Erythroblast (primary cell): ENCODE measurements around the gene MEA1.

Source experiments
- GATA1 ChIP-seq: IDR thresholded peaks from 2 replicates; pipeline ENCODE4 v1.6.1; 2011; ENCODE audit warnings: low read depth, mild to moderate bottlenecking, control low read depth, low read length, moderate library complexity
- POLR2A ChIP-seq: IDR thresholded peaks from 2 replicates; pipeline ENCODE4 v1.6.1; 2011; ENCODE audit warnings: mild to moderate bottlenecking, low read length

GRCh38 chr6:43058531-43058930 lies 44.8 kb upstream of the MEA1 start:
- TF ChIP-seq POLR2A (no peak), GATA1 (no peak)
